SU-DHL-6 (cell line): Measurements from ENCODE around the gene AQP12B.

Source experiments
- H2AFZ ChIP-seq: fragments of 200-600 bp; sonication (generic); 2 replicates; pipeline ENCODE4 v1.6.1; 2014; ENCODE audit warnings: low read depth, mild to moderate bottlenecking, moderate library complexity, mixed read lengths, antibody characterized with exemption, low read length; ENCODE audit not compliant: severe bottlenecking
- H3F3A ChIP-seq: fragments of 200-600 bp; shearing (Covaris generic); 2 replicates; pipeline ENCODE4 v1.6.0; 2016; ENCODE audit warnings: antibody characterized with exemption, mild to moderate bottlenecking; ENCODE audit not compliant: insufficient read depth
- H3K27ac ChIP-seq: fragments of 200-600 bp; sonication (generic); 2 replicates; pipeline ENCODE4 v1.5.1; 2016; ENCODE audit warnings: low read depth, mild to moderate bottlenecking, low read length, moderate library complexity, mixed read lengths
- H3K27me3 ChIP-seq: fragments of 200-600 bp; sonication (generic), shearing (Covaris generic); 2 replicates; pipeline ENCODE4 v1.6.0; 2014; ENCODE audit warnings: mild to moderate bottlenecking, low read length
- H3K36me3 ChIP-seq: fragments of 200-600 bp; sonication (generic); 2 replicates; pipeline ENCODE4 v1.6.1; 2014; ENCODE audit warnings: mild to moderate bottlenecking, low read length, mixed read lengths
- H3K4me2 ChIP-seq: fragments of 300-600, 200-600 bp; shearing (Covaris generic), sonication (generic); 2 replicates; pipeline ENCODE4 v1.6.0; 2014; ENCODE audit warnings: low read length, low read depth, mild to moderate bottlenecking; ENCODE audit not compliant: poor library complexity, severe bottlenecking
- H3K4me3 ChIP-seq: fragments of 200-600 bp; sonication (generic); 2 replicates; pipeline ENCODE4 v1.5.1; 2014; ENCODE audit warnings: antibody characterized with exemption, low read length, mild to moderate bottlenecking, mixed read lengths; ENCODE audit not compliant: insufficient read depth, poor library complexity, severe bottlenecking
- H3K79me2 ChIP-seq: fragments of 200-600 bp; sonication (generic); 2 replicates; pipeline ENCODE4 v1.6.1; 2014; ENCODE audit warnings: mild to moderate bottlenecking, low read length, moderate library complexity; ENCODE audit not compliant: insufficient read depth
- H3K9ac ChIP-seq: fragments of 200-600 bp; sonication (generic); 2 replicates; pipeline ENCODE4 v1.7.0; 2014; ENCODE audit warnings: mild to moderate bottlenecking, low read length
- H3K9me2 ChIP-seq: fragments of 200-600 bp; sonication (generic); replicated peaks from 2 replicates; pipeline ENCODE4 v1.6.1; 2014; ENCODE audit warnings: low read length; ENCODE audit not compliant: insufficient read depth
- H3K9me3 ChIP-seq: fragments of 200-600 bp; sonication (generic); 2 replicates; pipeline ENCODE4 v1.6.1; 2014; ENCODE audit warnings: low read length, mixed read lengths; ENCODE audit not compliant: insufficient read depth
- H4K20me1 ChIP-seq: fragments of 200-600 bp; sonication (generic); 2 replicates; pipeline ENCODE4 v1.6.1; 2014; ENCODE audit warnings: low read depth, mild to moderate bottlenecking, antibody characterized with exemption, low read length, moderate library complexity, mixed read lengths
- EZH2phosphoT487 ChIP-seq: fragments of 200-600 bp; sonication (generic), shearing (Covaris generic); conservative IDR thresholded peaks from 2 replicates; pipeline ENCODE4 v1.6.1; 2018; ENCODE audit warnings: mild to moderate bottlenecking, antibody characterized with exemption, low read length, moderate library complexity, mixed read lengths
- TF ChIP-seq, protein P1 (sequence below): fragments of 200-600 bp; sonication (generic); IDR thresholded peaks from one replicate; pipeline ENCODE4 v1.5.1; 2017; ENCODE audit warnings: antibody characterized with exemption, mild to moderate bottlenecking, low read length, moderate library complexity; ENCODE audit not compliant: insufficient read depth, poor library complexity, severe bottlenecking

AQP12B gene

DNA sequence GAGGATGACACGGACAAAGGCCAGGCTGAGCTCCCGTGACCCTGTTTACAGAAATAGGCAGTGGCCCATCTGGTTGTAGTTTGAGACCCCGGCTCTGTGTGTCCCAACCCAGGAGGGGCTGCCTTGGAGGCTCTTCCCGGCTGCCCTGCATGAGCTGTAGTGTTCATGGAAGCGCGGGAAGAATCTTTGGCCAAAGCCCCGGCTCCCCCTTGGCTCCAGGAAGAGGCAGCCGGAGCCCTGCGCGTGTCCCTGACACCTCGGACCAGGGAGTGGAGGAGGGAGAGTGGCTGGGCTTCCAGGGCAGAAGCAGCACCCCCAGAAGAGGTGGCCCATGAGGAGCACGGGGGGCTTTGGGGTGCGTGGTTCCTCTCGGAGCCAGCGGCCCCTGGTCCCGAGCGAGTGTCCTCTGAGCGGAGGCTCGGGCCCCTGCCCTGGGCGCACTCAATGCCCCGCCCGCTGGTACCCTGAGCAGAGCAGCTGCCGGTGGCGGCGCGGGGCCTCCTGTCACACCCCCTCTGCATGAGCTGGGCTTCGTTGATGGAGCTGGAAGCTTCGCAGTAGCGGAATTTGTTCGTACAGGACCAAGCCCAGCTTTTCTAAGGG, 35.7 kb downstream of the AQP12B start:
- Histone ChIP-seq H3K9me3 (no peaks in the 10 kb centered on the region), H3K4me2 (no peak overlapping the region), H4K20me1 (no peaks in the 10 kb centered on the region), H3K36me3 (no peaks in the 10 kb centered on the region), H3K27me3 (no peaks in the 10 kb centered on the region), H3K9ac (no peak overlapping the region), H2AFZ (no peak overlapping the region), H3K27ac (no peak overlapping the region), H3F3A (no peaks in the 10 kb centered on the region), H3K9me2 (no peaks in the 10 kb centered on the region), H3K79me2 (no peaks in the 10 kb centered on the region), H3K4me3 (no peak overlapping the region)
- TF ChIP-seq, protein P1, sequence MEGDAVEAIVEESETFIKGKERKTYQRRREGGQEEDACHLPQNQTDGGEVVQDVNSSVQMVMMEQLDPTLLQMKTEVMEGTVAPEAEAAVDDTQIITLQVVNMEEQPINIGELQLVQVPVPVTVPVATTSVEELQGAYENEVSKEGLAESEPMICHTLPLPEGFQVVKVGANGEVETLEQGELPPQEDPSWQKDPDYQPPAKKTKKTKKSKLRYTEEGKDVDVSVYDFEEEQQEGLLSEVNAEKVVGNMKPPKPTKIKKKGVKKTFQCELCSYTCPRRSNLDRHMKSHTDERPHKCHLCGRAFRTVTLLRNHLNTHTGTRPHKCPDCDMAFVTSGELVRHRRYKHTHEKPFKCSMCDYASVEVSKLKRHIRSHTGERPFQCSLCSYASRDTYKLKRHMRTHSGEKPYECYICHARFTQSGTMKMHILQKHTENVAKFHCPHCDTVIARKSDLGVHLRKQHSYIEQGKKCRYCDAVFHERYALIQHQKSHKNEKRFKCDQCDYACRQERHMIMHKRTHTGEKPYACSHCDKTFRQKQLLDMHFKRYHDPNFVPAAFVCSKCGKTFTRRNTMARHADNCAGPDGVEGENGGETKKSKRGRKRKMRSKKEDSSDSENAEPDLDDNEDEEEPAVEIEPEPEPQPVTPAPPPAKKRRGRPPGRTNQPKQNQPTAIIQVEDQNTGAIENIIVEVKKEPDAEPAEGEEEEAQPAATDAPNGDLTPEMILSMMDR, result no peak
- no peak for TF ChIP-seq EZH2phosphoT487

DNA sequence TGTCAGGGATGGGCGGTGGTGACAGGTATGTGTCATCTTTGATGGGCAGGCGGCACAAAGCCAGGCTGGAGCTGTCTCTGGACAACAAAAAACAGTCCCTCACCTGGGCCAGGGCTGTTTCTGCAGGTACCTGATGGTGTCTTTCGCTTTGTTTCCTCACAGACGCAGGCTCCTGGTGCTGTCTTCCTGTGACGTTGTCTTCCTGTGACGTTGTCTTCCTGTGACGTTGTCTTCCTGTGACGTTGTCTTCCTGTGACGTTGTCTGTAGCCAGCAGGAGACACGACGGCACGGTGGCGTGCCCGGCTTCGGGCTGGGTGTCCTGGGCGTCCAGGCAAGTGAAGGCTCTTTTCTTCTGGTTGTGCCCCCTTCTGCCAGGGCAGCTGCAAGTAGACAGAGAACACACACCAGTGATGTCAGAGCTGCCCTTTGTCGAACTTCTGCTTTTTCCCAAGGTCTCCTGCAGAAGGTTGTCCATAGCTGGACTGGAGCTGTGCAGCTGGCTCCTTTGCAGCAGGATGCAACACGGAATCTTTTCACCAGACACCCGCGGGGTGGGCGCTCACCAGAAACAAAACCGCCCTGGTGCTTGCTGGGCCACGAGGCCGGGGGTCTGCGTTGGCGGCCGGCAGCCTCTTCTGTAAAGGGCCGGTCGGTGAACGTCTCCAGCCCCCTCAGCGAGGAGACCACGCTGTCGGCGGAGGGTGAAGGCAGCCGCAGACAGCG, 36.3 kb downstream of the AQP12B start:
- Histone ChIP-seq H4K20me1 (no peaks in the 10 kb centered on the region), H3K27ac (no peak overlapping the region), H3K27me3 (no peaks in the 10 kb centered on the region), H3K36me3 (no peaks in the 10 kb centered on the region), H3K9me2 (no peaks in the 10 kb centered on the region), H3K9ac (no peak overlapping the region), H3K4me3 (no peak overlapping the region), H3K9me3 (no peaks in the 10 kb centered on the region), H3F3A (no peaks in the 10 kb centered on the region), H2AFZ (no peak overlapping the region), H3K79me2 (no peaks in the 10 kb centered on the region), H3K4me2 (no peak overlapping the region)
- TF ChIP-seq EZH2phosphoT487, result no peak
- TF ChIP-seq, protein P1, result no peak

DNA sequence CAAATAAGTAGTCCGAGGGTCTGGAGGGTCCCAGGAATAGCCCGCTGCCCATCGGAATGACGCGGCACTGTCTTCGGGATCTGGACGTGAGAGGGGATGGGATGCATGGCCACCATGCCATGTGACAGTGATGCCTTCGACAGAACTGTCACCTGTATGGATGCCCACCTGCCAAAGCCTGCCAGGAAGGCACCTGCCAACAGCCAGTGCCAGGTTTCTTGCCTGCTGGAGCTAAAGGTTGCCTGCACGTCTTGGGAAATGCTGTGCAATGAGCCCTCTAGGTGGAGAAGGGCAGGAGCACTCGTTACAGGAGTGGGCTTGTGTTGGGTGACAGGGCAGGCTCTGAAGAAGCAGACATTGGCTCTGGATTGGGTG, 36.9 kb downstream of the AQP12B start:
- H2AFZ ChIP-seq, result no peak overlapping the region
- no peaks in the 10 kb centered on the region for H3K9me3 ChIP-seq
- H3K9me2 ChIP-seq, result no peaks in the 10 kb centered on the region
- no peak overlapping the region for H3K4me3 ChIP-seq
- H3K27me3 ChIP-seq, result no peaks in the 10 kb centered on the region
- no peak overlapping the region for H3K27ac ChIP-seq
- TF ChIP-seq, protein P1, result no peak
- TF ChIP-seq EZH2phosphoT487, result no peak
- no peaks in the 10 kb centered on the region for H3K36me3 ChIP-seq
- no peaks in the 10 kb centered on the region for H3F3A ChIP-seq
- no peak overlapping the region for H3K4me2 ChIP-seq
- H3K79me2 ChIP-seq, result no peaks in the 10 kb centered on the region
- no peaks in the 10 kb centered on the region for H4K20me1 ChIP-seq
- H3K9ac ChIP-seq, result no peak overlapping the region
